Measurements from ENCODE around the gene DSN1. TPM values are rescaled to one million over a fixed set of nuclear protein-coding genes. Genes with fewer than 3 reads are reported as not detected.
"Not testable (repeated sequence)": the region's sequence is repeated elsewhere in the genome, so short reads cannot be mapped to it uniquely, and the experiment has no call there.

Gene DSN1
- total and polyA plus RNA-seq, 5 experiments from 2014 or later, result 8.6 to 12.6 (median 10.4) TPM

- Mint-ChIP-seq H3K36me3 (peaks cover 0 to 12% (median 0%) of the 10 kb centered on the region in 3 donors), H3K27me3 (no peaks in the 10 kb centered on the region), H3K4me3 (no peak overlapping the region), H3K9me3 (no peaks in the 10 kb centered on the region), H3K4me1 (peaks cover 2 to 5% (median 2%) of the 10 kb centered on the region in 4 donors), H3K27ac (peak overlapping the region in 2 of 10 donors; percentile 38 to 71)
- POLR2A ChIA-PET, result interaction anchor here (0.6 to 1.3 kb wide), 4 partner anchors 55 to 267 kb away, joined by 3 to 5 read pairs (median 4); partner anchors contain the start of gene MYL9
- peak in 1 of 2 donors; percentile 59 for ATAC-seq
- peak; percentile 31 to 81 (median 58) for DNase-seq
These were observed 35.0 kb upstream of the DSN1 start for GRCh38 chr20:36808317-36809257.

- ATAC-seq (no peak), DNase-seq (no peak)
- peaks cover 2 to 5% (median 2%) of the 10 kb centered on the region in 4 donors for H3K4me1 Mint-ChIP-seq
- POLR2A ChIA-PET, result no interaction called here
- no peak overlapping the region for H3K27ac Mint-ChIP-seq
- H3K36me3 Mint-ChIP-seq, result peaks cover 0 to 18% (median 5%) of the 10 kb centered on the region in 3 donors
- no peaks in the 10 kb centered on the region for H3K27me3 Mint-ChIP-seq
- no peaks in the 10 kb centered on the region for H3K9me3 Mint-ChIP-seq
- H3K4me3 Mint-ChIP-seq, result no peak overlapping the region
These were observed 32.5 kb upstream of the DSN1 start for GRCh38 chr20:36806049-36806448.

- H3K27me3 Mint-ChIP-seq, result no peaks in the 10 kb centered on the region
- no peak overlapping the region for H3K27ac Mint-ChIP-seq
- DNase-seq, result no peak
These were observed 31.8 kb upstream of the DSN1 start for GRCh38 chr20:36805396-36805795.

GRCh38 chr20:36804425-36804824 is 30.9 kb upstream of the DSN1 start:
- H3K36me3 Mint-ChIP-seq, result peaks cover 0 to 22% (median 5%) of the 10 kb centered on the region in 3 donors
- no peaks in the 10 kb centered on the region for H3K27me3 Mint-ChIP-seq
- no peak for DNase-seq
- no peak for ATAC-seq
- POLR2A ChIA-PET, result no interaction called here
- H3K27ac Mint-ChIP-seq, result no peak overlapping the region
- H3K4me1 Mint-ChIP-seq, result peaks cover 2 to 5% (median 2%) of the 10 kb centered on the region in 4 donors
- no peaks in the 10 kb centered on the region for H3K9me3 Mint-ChIP-seq
- no peak overlapping the region for H3K4me3 Mint-ChIP-seq

More at GRCh38 chr20:36805396-36805795, 31.8 kb upstream of the DSN1 start:
- no peak for ATAC-seq
- Mint-ChIP-seq H3K36me3 (peaks cover 0 to 21% (median 5%) of the 10 kb centered on the region in 3 donors), H3K4me3 (no peak overlapping the region), H3K9me3 (no peaks in the 10 kb centered on the region), H3K4me1 (peaks cover 2 to 5% (median 2%) of the 10 kb centered on the region in 4 donors)
- POLR2A ChIA-PET, result no interaction called here

- ATAC-seq (no peak), DNase-seq (no peak)
- Mint-ChIP-seq H3K36me3 (peaks cover 0 to 24% (median 5%) of the 10 kb centered on the region in 3 donors), H3K9me3 (no peaks in the 10 kb centered on the region), H3K4me1 (peaks cover 0 to 2% (median 0%) of the 10 kb centered on the region in 4 donors), H3K4me3 (no peak overlapping the region), H3K27ac (no peak overlapping the region), H3K27me3 (no peaks in the 10 kb centered on the region)
- POLR2A ChIA-PET, result no interaction called here
These were observed 29.0 kb upstream of the DSN1 start for GRCh38 chr20:36802326-36803222.

GRCh38 chr20:36800410-36800809 is 26.8 kb upstream of the DSN1 start:
- Mint-ChIP-seq H3K36me3 (peaks cover 0 to 24% (median 9%) of the 10 kb centered on the region in 3 donors), H3K4me3 (no peak overlapping the region), H3K9me3 (no peaks in the 10 kb centered on the region), H3K4me1 (no peaks in the 10 kb centered on the region), H3K27me3 (no peaks in the 10 kb centered on the region), H3K27ac (no peak overlapping the region)
- ATAC-seq (no peak), DNase-seq (no peak)
- POLR2A ChIA-PET, result interaction anchor here (0.6 kb wide), 1 partner anchor 151 kb away, joined by 3 read pairs; no protein-coding TSS in a partner anchor

GRCh38 chr20:36799313-36799712 is 25.8 kb upstream of the DSN1 start:
- H3K4me1 Mint-ChIP-seq, H3K27me3 Mint-ChIP-seq, DNase-seq, H3K9me3 Mint-ChIP-seq, H3K4me3 Mint-ChIP-seq, ATAC-seq: not testable (repeated sequence)
- Mint-ChIP-seq H3K36me3 (peaks cover 0 to 27% (median 9%) of the 10 kb centered on the region in 3 donors), H3K27ac (peak overlapping the region in 1 of 10 donors; percentile 11)
- POLR2A ChIA-PET, result interaction anchor here (0.6 kb wide), 1 partner anchor 950 kb away, joined by 3 read pairs; no protein-coding TSS in a partner anchor

GRCh38 chr20:36796875-36797274 is 23.3 kb upstream of the DSN1 start:
- no peak for ATAC-seq
- POLR2A ChIA-PET, result no interaction called here
- H3K27ac Mint-ChIP-seq, result no peak overlapping the region
- no peaks in the 10 kb centered on the region for H3K27me3 Mint-ChIP-seq
- no peaks in the 10 kb centered on the region for H3K9me3 Mint-ChIP-seq
- no peak overlapping the region for H3K4me3 Mint-ChIP-seq
- peaks cover 0 to 27% (median 4%) of the 10 kb centered on the region in 3 donors for H3K36me3 Mint-ChIP-seq
- no peaks in the 10 kb centered on the region for H3K4me1 Mint-ChIP-seq
- DNase-seq, result no peak

GRCh38 chr20:36796117-36796516 is 22.6 kb upstream of the DSN1 start:
- Mint-ChIP-seq H3K9me3 (no peaks in the 10 kb centered on the region), H3K4me1 (peaks cover 0 to 1% (median 0%) of the 10 kb centered on the region in 4 donors), H3K36me3 (peaks cover 0 to 27% (median 4%) of the 10 kb centered on the region in 3 donors), H3K27me3 (no peaks in the 10 kb centered on the region), H3K27ac (peak overlapping the region in 1 of 10 donors; percentile 27), H3K4me3 (no peak overlapping the region)
- DNase-seq, result no peak
- POLR2A ChIA-PET, result no interaction called here
- no peak for ATAC-seq

GRCh38 chr20:36795691-36796090 is 22.1 kb upstream of the DSN1 start:
- POLR2A ChIA-PET, result no interaction called here
- no peak for DNase-seq
- ATAC-seq, result no peak
- Mint-ChIP-seq H3K27me3 (no peaks in the 10 kb centered on the region), H3K4me3 (no peak overlapping the region), H3K27ac (no peak overlapping the region), H3K36me3 (peaks cover 0 to 23% (median 4%) of the 10 kb centered on the region in 3 donors), H3K4me1 (peaks cover 0 to 1% (median 0%) of the 10 kb centered on the region in 4 donors), H3K9me3 (no peaks in the 10 kb centered on the region)

- DNase-seq, result no peak
- Mint-ChIP-seq H3K4me1 (peaks cover 0 to 1% (median 0%) of the 10 kb centered on the region in 4 donors), H3K9me3 (no peaks in the 10 kb centered on the region), H3K27ac (no peak overlapping the region), H3K27me3 (no peaks in the 10 kb centered on the region), H3K4me3 (no peak overlapping the region), H3K36me3 (peaks cover 0 to 15% (median 4%) of the 10 kb centered on the region in 3 donors)
- POLR2A ChIA-PET, result no interaction called here
- no peak for ATAC-seq
These were observed 20.5 kb upstream of the DSN1 start for GRCh38 chr20:36794116-36794474.

GRCh38 chr20:36793294-36794115 is 19.9 kb upstream of the DSN1 start:
- H3K27ac Mint-ChIP-seq, result no peak overlapping the region
- POLR2A ChIA-PET, result interaction anchor here (0.6 kb wide), 1 partner anchor 73 kb away, joined by 3 read pairs; no protein-coding TSS in a partner anchor
- H3K9me3 Mint-ChIP-seq, result no peaks in the 10 kb centered on the region
- ATAC-seq (no peak), DNase-seq (no peak)
- peaks cover 0 to 9% (median 4%) of the 10 kb centered on the region in 3 donors for H3K36me3 Mint-ChIP-seq
- no peak overlapping the region for H3K4me3 Mint-ChIP-seq
- peaks cover 0 to 1% (median 0%) of the 10 kb centered on the region in 4 donors for H3K4me1 Mint-ChIP-seq
- H3K27me3 Mint-ChIP-seq, result no peaks in the 10 kb centered on the region
